ENCODE measurements around the gene LDAH.
"Not testable (repeated sequence)": the region's sequence is repeated elsewhere in the genome, so short reads cannot be mapped to it uniquely, and the experiment has no call there.

LDAH gene

DNA sequence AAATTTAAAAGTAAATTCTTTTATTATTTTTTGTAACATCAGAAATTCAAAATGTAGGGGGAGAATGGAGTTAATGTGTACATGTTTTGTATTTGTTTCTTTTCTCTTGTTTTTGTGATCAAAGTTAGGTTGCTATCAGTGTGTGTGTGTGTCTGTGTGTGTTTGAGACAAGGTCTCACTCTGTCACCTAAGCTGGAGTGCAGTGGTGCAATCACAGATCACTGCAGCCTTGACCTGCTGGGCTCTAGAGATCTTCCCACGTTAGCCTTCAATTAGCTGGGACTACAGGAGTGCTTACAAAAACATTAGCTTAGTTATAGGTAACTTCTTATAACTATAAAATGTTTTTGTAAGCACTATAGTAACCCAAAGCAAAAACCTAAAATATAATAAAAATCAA lies 105.3 kb downstream of the LDAH start:
- no peak for DNase-seq

- not testable (repeated sequence) for DNase-seq
Measured at GRCh38 chr2:20716164-20716563, 106.7 kb downstream of the LDAH start.

- DNase-seq: not testable (repeated sequence)
Measured at GRCh38 chr2:20714412-20714811, 108.5 kb downstream of the LDAH start.

DNA sequence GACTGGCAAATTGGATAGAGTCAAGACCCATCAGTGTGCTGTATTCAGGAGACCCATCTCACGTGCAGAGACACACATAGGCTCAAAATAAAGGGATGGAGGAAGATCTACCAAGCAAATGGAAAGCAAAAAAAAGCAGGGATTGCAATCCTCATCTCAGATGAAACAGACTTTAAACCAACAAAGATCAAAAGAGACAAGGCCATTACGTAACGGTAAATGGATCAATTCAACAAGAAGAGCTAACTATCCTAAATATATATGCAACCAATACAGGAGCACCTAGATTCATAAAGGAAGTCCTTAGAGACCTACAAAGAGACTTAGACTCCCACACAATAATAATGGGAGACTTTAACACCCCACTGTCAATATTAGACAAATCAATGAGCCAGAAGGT lies 109.3 kb downstream of the LDAH start:
- DNase-seq: not testable (repeated sequence)

DNA sequence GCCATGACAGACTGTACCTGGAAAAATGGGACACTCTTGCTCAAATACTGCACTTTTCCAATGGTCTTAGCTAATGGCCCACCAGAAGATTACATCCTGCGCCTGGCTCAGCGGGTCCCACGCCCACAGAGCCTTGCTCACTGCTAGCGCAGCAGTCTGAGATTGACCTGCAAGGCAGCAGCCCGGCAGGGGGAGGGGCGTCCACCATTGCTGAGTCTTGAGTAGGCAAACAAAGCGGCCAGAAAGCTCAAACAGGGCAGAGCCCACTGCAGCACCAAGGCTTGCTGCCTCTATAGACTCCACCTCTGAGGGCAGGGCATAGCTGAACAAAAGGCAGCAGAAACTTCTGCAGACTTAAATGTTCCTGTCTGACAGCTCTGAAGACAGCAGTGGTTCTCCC lies 111.3 kb downstream of the LDAH start:
- not testable (repeated sequence) for DNase-seq

DNA sequence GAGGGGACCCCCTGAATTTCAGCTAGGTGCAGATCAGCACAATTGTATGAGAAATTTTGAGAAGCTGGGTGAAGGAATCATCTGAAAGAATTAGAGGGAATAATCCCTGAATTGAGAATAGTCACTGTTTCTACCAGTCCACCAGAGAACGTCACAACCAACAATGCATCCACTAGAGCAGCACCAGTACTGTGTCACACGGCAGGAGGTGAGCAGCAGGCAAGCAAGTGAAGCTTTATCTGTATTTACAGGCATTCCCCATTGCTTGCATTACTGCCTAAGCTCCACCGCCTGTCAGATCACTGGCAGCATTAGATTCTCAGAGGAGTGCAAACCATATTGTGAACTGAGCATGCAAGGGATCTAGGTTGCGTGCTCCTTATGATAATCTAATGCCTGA lies 115.3 kb downstream of the LDAH start:
- DNase-seq: no peak

DNA sequence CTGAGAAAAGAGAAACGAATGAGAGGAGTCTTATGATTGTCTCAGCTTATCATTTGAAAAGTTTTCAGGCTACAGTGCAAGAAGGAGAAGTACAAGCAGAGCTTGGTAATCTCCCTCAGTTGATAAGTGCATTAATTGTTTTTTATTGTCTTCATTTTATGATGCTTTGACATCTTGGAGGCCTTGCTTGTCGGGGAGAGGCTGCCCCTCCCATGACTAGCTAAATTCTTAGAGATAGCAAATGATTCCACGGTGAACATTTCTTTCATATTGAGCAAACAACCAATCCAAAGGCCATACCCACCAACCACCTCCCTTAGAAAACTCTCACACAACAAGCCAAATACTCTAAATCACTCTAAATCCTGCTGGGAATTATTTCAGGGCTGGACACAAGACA lies 116.1 kb downstream of the LDAH start:
- no peak for DNase-seq

- no peak for DNase-seq
Measured at GRCh38 chr2:20706217-20706616, 116.7 kb downstream of the LDAH start.

DNA sequence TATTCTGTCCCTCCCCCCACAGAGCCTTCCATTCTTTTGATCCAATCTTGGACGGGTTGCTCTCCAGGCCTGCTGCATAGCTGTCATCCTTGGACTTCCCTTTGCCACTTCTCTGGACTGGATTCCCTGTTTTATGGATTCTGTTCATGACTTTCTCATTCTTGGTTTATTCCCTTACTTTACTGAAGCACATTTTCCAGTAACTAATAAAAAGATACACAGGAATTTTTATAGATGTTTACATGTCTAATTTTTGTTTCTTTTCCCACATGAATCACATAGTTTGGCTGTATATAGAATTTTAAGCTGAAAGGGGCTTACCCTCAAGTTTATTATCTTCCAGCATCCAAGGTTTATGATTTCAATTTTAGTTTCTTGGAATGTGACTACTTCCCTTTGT lies 118.0 kb downstream of the LDAH start:
- DNase-seq: no peak

DNA sequence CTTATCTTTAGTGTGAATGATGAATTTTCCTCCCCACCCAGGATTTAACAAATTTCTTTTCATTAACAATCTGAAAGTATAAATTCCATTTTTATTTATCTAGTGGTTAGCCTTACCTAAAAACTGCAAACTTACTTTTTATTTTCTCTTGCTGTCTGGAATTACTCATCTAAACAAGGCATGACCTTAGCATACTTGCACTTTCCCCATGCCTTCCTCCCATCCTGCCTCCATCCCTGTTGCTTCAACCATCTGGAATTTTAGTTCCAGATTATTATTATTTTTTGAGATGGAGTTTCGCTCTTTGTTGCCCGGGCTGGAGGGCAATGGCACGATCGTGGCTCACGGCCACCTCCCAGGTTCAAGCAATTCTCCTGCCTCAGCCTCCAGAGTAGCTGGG lies 120.3 kb downstream of the LDAH start:
- no peak for DNase-seq

DNA sequence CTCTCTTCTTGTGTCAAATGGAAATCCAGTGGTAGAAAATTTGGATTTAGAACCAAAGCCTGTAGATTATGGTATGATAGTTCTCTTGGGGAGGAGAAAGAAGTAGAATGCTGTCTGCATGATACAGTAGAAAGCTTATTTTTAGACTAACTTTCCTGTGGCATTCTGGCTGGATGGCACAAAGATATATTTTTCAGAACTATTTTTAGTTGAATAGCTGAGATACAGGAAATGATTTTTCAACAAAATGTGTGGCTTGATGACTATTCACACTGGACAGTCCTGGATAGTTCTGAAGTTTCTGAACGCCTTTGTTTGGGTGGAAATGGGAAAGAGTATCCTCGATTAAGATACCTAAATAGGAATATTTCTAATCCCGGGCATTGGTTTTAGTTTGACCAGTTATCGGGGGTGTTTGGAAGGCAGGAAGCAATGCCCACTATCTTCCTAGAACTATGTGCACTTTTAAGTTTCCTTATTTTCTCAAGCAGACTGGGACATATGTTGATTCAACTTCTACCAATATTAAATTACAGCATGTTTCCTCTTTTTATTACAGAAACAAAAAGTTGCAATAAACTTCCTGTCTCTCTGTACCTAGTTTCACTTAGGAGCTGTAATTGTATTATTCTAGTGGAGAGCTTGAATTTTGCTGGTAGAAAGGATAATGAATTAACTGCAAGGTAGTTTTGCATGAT lies 123.8 kb downstream of the LDAH start:
- DNase-seq: peak; percentile 82

GRCh38 chr2:20697322-20697934 lies 125.5 kb downstream of the LDAH start:
- no peak for DNase-seq

DNA sequence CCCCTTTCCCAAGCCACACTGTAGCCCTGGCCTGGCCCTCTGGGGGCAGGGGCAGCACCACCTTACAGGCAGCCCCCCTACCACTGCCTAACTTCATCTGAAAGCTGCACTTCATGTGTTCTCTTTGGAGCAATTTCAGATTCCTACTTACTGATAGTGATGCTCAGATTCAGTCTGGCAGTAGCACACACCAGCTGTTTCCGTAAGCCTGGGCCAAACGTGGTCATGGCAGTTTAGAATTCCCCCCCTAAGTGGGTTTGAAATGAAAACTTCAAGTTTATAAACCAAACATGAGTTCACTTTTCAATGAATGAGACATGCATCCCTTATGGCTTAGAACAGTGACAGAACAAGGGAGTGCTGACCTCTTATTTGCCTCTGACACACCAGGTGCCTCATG lies 126.5 kb downstream of the LDAH start:
- no peak for DNase-seq

- DNase-seq: no peak
Measured at GRCh38 chr2:20693317-20693716, 129.6 kb downstream of the LDAH start.

- DNase-seq: no peak
Measured at GRCh38 chr2:20692081-20692480, 130.8 kb downstream of the LDAH start.

DNA sequence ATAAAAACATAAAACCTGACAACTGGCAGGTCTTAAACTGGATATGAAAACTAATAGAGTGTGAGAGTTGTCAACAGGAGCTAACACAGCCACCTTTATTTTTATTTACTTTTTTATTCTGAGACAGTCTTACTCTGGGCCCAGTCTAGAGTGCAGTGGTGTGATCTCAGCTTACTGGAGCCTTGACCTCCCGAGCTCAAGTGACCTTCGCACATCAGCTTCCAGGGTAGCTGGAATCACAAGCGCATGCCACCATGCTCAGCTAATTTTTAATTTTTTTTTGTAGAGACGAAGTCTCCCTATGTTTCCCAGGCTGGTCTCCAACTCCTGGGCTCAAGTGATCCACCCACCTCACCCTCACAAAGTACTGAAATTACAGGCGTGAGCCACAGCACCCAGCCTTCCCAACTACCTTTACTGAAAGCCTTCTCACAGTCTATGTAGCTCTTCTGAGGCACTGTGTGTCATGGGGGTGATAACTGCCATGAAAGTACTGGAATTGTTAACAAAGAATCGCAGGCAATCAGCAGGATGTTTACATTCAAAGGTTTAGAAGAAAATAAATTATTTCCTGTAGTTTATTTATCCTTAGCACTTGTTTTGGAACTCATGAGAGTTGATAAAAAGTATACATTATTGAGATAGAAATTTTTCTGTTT lies 131.7 kb downstream of the LDAH start:
- DNase-seq: no peak

DNA sequence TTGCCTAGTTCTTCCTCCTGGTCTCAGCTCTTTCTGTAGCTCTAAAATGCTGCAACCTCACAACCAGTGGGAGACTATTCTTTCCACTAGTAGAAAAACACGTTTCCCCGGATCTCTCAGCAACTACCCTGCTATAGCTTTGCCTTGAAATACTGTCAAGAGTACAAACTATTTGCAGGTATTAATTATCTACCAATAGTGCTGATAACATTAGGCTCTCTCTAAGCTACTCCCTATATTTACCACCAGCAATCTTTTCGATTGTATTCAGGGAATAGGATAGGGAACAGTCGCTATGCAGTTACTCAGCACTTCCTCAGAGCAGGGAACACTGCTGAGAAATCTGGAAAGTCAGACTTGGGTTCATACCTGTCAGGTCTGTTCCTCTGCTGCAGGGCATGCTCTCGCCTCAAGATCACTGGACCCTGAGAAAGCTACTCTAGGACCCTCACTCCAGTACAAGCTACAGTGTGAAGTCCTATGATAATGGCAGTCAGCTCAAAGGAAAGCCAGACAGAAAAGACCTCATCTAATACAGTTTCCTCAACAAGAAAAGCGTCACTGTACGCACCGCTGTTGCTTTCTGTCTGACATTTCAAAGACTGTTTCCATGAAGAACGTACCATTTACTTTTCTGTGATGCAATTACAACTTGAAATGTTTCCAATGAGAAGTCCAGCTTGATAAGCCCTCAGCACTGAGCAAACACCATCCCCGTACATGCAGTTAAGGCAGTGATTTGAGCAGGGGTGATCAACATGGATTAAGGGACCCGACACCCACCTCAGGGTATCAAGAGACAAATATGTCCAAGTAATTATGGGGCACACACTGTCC lies 133.3 kb downstream of the LDAH start:
- no peak for DNase-seq

GRCh38 chr2:20687260-20687832 lies 135.6 kb downstream of the LDAH start:
- DNase-seq: no peak

DNA sequence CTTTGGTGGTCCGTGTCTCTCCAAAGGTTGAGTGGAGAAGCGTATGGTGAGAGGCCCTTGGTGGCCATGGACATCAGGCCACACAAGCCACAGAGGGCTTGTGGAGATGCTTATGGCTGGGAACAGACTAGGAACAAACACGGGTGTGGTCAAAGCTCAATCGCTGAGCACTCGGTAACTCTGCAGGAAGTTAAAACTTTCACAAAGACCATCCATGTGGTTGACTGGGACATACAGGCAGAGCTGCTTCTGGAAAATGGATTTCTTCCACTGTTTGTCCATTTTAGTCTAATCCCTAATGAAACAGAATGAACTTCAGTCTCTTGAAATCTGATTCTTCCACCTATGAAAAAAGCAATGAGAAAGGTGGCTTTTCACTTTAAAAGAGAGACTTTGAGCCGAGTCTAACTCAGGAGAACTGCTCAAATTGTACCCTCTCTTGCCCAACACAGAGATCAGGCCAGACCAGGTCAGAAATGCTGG lies 138.3 kb downstream of the LDAH start:
- DNase-seq: no peak

GRCh38 chr2:20682167-20682920 lies 140.6 kb downstream of the LDAH start:
- no peak for DNase-seq

DNA sequence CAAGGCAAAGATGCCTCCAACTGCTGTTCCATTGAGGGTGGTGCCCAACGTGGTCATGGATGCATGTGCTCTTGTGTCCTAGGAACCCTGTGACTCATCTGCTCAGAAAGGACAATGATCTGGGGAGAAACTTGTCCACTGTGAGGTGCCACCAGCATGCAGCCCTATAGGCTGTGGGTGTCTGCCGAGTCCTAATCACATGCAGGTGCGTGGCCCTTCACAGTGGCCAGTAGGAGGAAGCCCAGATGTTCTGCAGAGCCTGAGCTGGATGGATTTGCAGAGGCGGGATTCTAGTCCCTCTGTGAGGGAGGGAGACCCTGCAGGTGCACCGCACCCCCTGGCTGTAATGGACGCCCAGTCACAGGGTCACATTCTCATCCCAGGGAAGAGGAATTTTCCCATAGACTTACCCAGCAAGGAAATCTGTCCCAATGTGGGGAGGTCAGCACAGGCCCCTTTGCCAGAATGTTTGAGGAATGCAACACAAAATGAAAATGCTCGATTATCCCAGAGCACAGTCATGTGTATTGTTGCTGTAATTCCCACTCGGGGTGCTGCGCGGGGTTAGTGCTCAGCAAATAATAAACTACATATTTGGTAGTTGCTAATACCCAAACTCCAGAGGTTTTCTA lies 142.0 kb downstream of the LDAH start:
- DNase-seq: no peak

DNA sequence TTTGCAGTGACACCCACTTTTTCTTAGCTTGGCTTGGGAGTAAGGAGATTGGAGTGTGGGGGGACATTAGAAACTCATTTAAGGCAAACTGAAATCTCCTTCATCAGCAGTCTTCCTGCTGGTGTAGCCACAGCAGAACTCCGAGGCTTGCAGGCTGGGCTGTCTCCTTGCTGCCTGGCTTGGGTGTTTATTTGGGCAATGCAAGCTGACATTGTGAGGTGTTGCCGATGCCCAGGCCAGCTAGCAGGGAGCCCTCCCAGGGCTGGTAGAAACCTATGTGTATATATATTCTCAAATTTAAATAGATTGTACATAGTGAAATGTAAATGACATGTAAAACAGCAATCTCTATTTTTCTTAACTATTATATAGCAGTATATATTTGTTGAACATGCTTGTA lies 144.1 kb downstream of the LDAH start:
- no peak for DNase-seq
